Activated CD8-positive, alpha-beta T cell treated with anti-CD3 and anti-CD28 coated beads, Interleukin-2, amount 10 ng/mL, durations not matched to agents 7 days and 5 days (primary cell): ENCODE data around the gene GAB2. TPM values are rescaled to one million over a fixed set of nuclear protein-coding genes. Genes with fewer than 3 reads are reported as not detected.

Experiments used
- ATAC-seq: fragments of 150-1000 bp; cut with Tn5 transposase; one replicate; pipeline ENCODE4 v1.10.0; 2021; ENCODE audit warnings: moderate library complexity
- CTCF ChIA-PET: fragments of 350-600 bp; sonication (Branson Sonifier 250); formaldehyde crosslinking; loops from one replicate; lab custom pipeline; 2021; ENCODE audit warnings: antibody characterized with exemption; lab: Charles Lee
- POLR2A ChIA-PET: fragments of 350-600 bp; sonication (Branson Sonifier 250); formaldehyde crosslinking; loops from one replicate; lab custom pipeline; 2021; ENCODE audit warnings: antibody characterized with exemption; lab: Charles Lee
- DNase-seq: peaks from one replicate; pipeline ENCODE4 v3.0.0-alpha.2; 2020
- H3K27ac Mint-ChIP-seq: one replicate; pipeline ENCODE4 v1.8.0; 2021; ENCODE audit warnings: mild to moderate bottlenecking, mixed read lengths
- H3K27me3 Mint-ChIP-seq: one replicate; pipeline ENCODE4 v1.8.0; 2021; ENCODE audit warnings: low read depth, mixed read lengths
- H3K36me3 Mint-ChIP-seq: one replicate; pipeline ENCODE4 v1.8.0; 2021; ENCODE audit warnings: low read depth, mixed read lengths
- H3K4me1 Mint-ChIP-seq: one replicate; pipeline ENCODE4 v1.8.0; 2021; ENCODE audit warnings: low read depth, mixed read lengths
- H3K4me3 Mint-ChIP-seq: one replicate; pipeline ENCODE4 v1.8.0; 2021; ENCODE audit warnings: mild to moderate bottlenecking, mixed read lengths
- H3K9me3 Mint-ChIP-seq: one replicate; pipeline ENCODE4 v1.8.0; 2022; ENCODE audit warnings: mixed read lengths; ENCODE audit not compliant: insufficient read depth
- total RNA-seq, 2 experiments: library from RNA; stranded (reverse); gene quantifications; one replicate each; pipeline ENCODE4 v1.2.3, GENCODE V29; 2021

The GAB2 gene
- total RNA-seq, 2 experiments from 2014 or later: 7.6 to 9.8 TPM

DNA sequence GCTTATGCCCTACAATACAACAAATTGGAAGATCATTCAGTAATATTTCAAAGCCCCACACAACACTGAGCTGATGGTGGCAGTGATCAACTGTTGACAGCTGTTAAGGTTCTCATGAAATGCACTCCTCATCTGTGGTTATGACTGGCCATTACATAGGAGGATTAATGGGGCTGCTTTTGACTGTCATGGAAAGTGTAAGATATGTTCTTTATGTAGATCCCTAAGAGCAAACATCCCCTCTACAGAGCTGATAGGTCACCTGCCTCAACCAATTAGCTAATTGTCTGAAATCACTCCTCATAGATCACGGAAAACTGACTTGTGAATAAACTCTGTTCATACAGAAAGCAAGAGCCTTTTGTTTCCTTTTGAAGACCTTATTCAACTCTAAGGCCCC lies 78.1 kb downstream of the GAB2 start:
- Mint-ChIP-seq H3K27ac (peak overlapping the region; percentile 77), H3K9me3 (peaks cover 17% of the 10 kb centered on the region), H3K27me3 (peaks cover 4% of the 10 kb centered on the region), H3K4me1 (peaks cover 34% of the 10 kb centered on the region), H3K4me3 (no peak overlapping the region), H3K36me3 (peaks cover 35% of the 10 kb centered on the region)
- POLR2A ChIA-PET: interaction anchor here (0.6 to 0.8 kb wide), 2 partner anchors 47 to 200 kb away, joined by 3 to 4 read pairs; partner anchors contain the start of gene ALG8
- CTCF ChIA-PET: interaction anchor here (0.8 to 2.4 kb wide), 6 partner anchors 11 to 225 kb away, joined by 3 to 10 read pairs (median 4); partner anchors contain the start of gene GAB2
- ATAC-seq (peak; percentile 75), DNase-seq (no peak)

DNA sequence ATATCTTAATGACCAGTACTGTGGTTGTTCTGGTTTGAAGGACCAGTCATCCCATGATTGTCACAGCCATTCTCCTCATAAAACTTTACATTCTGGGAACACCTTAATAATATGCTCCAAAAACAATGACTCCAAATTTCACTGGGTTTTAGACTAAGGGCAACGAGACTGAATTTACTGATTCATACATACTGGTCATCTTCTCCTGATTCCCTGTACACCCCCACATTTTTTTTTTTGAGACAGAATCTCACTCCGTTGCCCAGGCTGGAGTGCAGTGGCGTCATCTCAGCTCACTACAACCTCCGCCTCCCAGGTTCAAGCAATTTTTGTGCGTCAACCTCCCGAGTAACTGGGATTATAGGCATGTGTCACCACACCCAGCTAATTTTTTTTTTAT lies 78.9 kb downstream of the GAB2 start:
- ChIA-PET POLR2A (no interaction called here), CTCF (interaction anchor here (1.3 to 2.4 kb wide), 3 partner anchors 11 to 226 kb away, joined by 4 to 10 read pairs (median 4); partner anchors contain the start of gene GAB2)
- peaks cover 31% of the 10 kb centered on the region for H3K4me1 Mint-ChIP-seq
- peaks cover 35% of the 10 kb centered on the region for H3K36me3 Mint-ChIP-seq
- H3K27me3 Mint-ChIP-seq: peaks cover 2% of the 10 kb centered on the region
- H3K9me3 Mint-ChIP-seq: peaks cover 17% of the 10 kb centered on the region
- no peak overlapping the region for H3K4me3 Mint-ChIP-seq
- ATAC-seq: no peak
- DNase-seq: no peak
- no peak overlapping the region for H3K27ac Mint-ChIP-seq

DNA sequence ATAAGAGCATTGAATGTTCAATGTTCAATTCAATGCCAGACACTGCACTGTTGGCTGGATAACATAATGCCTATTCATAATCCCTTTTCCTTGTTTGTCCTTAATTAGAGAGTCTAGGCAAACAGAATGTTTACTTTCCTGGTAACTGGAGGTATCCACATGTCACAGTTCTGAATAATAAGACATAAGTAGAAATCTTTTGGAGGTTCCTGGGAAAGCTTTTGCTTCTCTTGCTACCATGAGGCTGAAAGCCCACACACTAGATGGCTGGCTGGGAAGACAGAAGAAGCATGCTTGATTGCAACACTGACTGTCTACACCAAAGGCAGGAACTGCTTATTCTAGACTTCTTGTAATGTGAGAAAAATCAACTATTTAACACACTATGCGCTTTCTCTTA lies 79.5 kb downstream of the GAB2 start:
- H3K36me3 Mint-ChIP-seq: peaks cover 35% of the 10 kb centered on the region
- H3K4me1 Mint-ChIP-seq: peaks cover 30% of the 10 kb centered on the region
- ATAC-seq (no peak), DNase-seq (no peak)
- peaks cover 17% of the 10 kb centered on the region for H3K9me3 Mint-ChIP-seq
- ChIA-PET POLR2A (no interaction called here), CTCF (no interaction called here)
- peaks cover 2% of the 10 kb centered on the region for H3K27me3 Mint-ChIP-seq
- H3K27ac Mint-ChIP-seq: peak overlapping the region; percentile 39
- H3K4me3 Mint-ChIP-seq: no peak overlapping the region

DNA sequence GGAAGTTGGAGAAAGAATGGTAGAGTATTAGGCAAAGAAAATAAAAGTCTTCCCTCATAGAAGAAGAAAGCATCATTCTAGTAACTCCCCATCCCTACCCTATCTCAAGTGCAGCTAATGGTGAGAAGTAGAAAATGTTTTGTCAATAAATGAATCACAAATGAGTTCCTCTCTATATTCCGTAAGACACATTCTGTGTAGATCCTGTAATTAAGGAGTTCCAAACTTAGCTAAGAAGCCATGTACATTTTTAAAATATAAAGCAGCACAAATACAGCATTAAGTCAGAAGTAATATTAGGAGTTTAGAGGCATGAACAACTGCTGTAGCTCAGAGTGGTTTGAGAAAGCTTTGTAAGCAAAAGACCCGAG lies 80.1 kb downstream of the GAB2 start:
- no peak overlapping the region for H3K4me3 Mint-ChIP-seq
- ChIA-PET CTCF (no interaction called here), POLR2A (no interaction called here)
- ATAC-seq (no peak), DNase-seq (no peak)
- H3K27me3 Mint-ChIP-seq: peaks cover 2% of the 10 kb centered on the region
- no peak overlapping the region for H3K27ac Mint-ChIP-seq
- peaks cover 35% of the 10 kb centered on the region for H3K36me3 Mint-ChIP-seq
- peaks cover 17% of the 10 kb centered on the region for H3K9me3 Mint-ChIP-seq
- H3K4me1 Mint-ChIP-seq: peaks cover 35% of the 10 kb centered on the region

DNA sequence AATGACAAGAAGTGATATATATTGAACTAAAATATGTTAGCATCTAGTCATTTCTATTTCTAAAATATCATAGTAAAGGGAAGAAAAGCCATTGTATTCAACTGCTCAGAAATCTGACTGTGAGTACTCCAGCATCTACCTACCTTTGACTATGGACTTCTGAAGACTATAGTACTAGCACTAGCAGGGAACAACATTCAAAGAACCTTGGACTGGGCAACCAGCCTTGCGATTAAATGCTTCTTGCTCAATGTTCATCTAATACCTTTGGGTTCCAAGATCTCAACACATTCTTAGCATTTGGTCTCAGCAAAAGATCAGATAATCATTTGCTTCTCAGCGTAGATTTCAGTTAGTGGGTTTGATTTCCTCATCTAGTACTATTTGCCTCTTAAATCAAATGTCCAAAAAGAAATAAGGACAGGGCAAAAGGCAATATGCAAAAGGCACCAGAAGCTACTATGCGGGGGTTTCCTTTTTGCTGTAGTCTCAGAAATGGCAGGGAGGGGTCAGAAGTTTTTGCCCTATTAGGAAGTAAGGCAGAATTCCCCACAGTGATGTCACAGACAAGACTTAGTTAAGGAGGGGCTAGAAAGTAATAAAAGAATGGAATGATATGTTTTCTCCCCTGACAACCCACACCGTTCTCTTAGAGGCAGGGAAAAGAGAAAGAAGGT lies 80.6 kb downstream of the GAB2 start:
- ATAC-seq (no peak), DNase-seq (no peak)
- peaks cover 40% of the 10 kb centered on the region for H3K4me1 Mint-ChIP-seq
- H3K27me3 Mint-ChIP-seq: peaks cover 2% of the 10 kb centered on the region
- ChIA-PET POLR2A (no interaction called here), CTCF (no interaction called here)
- peaks cover 33% of the 10 kb centered on the region for H3K36me3 Mint-ChIP-seq
- H3K27ac Mint-ChIP-seq: no peak overlapping the region
- peaks cover 17% of the 10 kb centered on the region for H3K9me3 Mint-ChIP-seq
- H3K4me3 Mint-ChIP-seq: no peak overlapping the region

DNA sequence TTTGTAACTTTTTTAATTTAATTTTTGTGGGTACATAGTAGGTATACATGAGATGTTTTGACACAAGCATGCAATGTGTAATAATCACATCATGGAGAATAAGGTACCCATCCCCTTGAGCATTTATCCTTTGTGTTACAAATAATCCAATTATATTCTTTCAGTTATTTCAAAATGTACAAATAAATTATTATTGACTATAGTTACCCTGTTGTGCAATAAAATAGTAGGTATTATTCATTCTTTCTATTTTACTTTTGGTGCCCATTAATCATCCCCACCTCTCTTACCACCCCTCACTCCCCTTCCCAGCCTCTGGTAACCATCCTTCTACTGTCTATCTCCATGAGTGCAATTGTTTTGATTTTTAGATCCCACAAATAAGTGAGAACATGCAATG lies 83.5 kb downstream of the GAB2 start:
- H3K36me3 Mint-ChIP-seq: peaks cover 22% of the 10 kb centered on the region
- peaks cover 20% of the 10 kb centered on the region for H3K9me3 Mint-ChIP-seq
- CTCF ChIA-PET: no interaction called here
- ATAC-seq (no peak), DNase-seq (no peak)
- no peak overlapping the region for H3K27ac Mint-ChIP-seq
- POLR2A ChIA-PET: no interaction called here
- no peak overlapping the region for H3K4me3 Mint-ChIP-seq
- peaks cover 41% of the 10 kb centered on the region for H3K4me1 Mint-ChIP-seq
- H3K27me3 Mint-ChIP-seq: peaks cover 2% of the 10 kb centered on the region

DNA sequence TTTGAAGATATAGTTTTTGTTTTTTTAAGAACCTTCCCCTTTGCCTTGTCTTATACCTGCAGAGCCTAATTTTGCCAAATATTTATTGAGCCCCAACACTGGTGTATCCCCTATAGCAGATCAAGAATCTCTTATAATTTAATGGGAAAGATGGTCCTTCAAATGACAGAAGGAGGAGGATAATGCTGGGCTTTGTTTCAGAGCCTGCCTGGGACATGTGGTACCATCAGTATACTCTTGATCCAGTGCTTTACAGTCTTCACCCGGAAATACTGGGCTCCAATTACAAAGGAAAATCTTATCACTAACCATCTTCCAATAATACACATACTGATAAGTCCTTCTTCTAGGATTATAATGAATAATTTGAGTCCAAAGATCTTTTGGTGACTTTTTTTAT lies 84.7 kb downstream of the GAB2 start:
- H3K4me3 Mint-ChIP-seq: no peak overlapping the region
- peak overlapping the region; percentile 9 for H3K27ac Mint-ChIP-seq
- H3K9me3 Mint-ChIP-seq: peaks cover 24% of the 10 kb centered on the region
- H3K27me3 Mint-ChIP-seq: peaks cover 2% of the 10 kb centered on the region
- H3K36me3 Mint-ChIP-seq: peaks cover 24% of the 10 kb centered on the region
- ChIA-PET CTCF (interaction anchor here (1.1 to 1.3 kb wide), 2 partner anchors 14 to 231 kb away, joined by 3 to 5 read pairs; no protein-coding TSS in a partner anchor), POLR2A (interaction anchor here (0.6 kb wide), 1 partner anchor 8 kb away, joined by 3 read pairs; no protein-coding TSS in a partner anchor)
- ATAC-seq (no peak), DNase-seq (no peak)
- H3K4me1 Mint-ChIP-seq: peaks cover 36% of the 10 kb centered on the region

DNA sequence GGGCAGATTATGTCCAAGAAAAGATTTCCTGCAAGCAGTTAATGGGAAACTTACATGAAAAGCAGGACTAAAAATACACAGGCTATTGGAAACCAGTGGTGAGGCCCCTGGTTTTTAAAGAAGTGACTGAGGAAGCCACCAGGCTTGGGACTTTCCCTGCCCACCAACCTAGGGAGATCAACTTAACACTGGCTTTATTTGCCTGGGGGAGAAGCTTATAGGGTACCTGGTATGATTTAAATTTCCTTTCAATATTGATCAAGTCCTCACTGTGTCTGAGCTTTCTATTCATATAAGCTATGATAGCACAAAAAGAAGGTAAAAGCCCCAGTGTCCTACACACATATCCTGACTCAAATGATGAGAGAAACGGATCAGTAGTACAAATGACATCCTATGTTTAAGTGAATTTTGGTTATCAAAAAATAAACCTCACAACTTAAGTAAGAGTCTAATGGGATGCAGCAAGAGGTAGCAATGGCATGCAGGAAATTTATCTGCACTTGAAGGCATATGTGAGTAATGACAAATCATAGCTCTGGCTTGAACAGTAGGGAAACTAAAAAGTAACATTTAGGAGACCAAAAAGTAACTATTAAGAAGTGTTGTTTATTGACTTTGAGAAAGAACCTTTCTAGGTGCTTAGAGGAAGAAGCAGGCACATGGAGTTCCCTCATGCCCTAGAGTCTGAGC lies 85.3 kb downstream of the GAB2 start:
- Mint-ChIP-seq H3K27ac (peak overlapping the region; percentile 9), H3K9me3 (peaks cover 24% of the 10 kb centered on the region), H3K27me3 (peaks cover 1% of the 10 kb centered on the region), H3K36me3 (peaks cover 27% of the 10 kb centered on the region), H3K4me3 (no peak overlapping the region), H3K4me1 (peaks cover 36% of the 10 kb centered on the region)
- DNase-seq (no peak), ATAC-seq (peak; percentile 68)
- ChIA-PET POLR2A (interaction anchor here (0.6 kb wide), 1 partner anchor 8 kb away, joined by 3 read pairs; no protein-coding TSS in a partner anchor), CTCF (interaction anchor here (1.1 to 1.3 kb wide), 2 partner anchors 14 to 232 kb away, joined by 3 to 5 read pairs; no protein-coding TSS in a partner anchor)

DNA sequence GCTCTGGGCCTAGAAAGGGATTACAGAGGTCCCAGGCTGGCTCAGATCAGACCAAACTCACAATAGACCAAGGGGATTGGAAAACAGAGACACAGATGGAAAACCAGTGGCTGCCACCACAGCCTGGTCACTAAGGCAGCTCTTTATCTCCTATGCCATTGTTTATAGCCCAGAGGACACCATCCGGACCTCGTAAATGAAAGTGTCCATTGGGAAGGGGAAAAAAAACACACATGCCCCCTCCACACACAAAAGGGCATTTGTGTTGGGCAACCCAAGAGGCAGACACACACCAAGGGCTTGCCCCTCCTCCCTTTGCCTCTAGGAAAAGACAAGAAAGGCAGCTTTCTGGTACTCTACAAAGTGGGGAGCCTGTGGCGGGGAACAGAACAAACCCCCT lies 85.9 kb downstream of the GAB2 start:
- no peaks in the 10 kb centered on the region for H3K27me3 Mint-ChIP-seq
- ATAC-seq: peak; percentile 23
- DNase-seq: no peak
- no peak overlapping the region for H3K4me3 Mint-ChIP-seq
- H3K9me3 Mint-ChIP-seq: peaks cover 24% of the 10 kb centered on the region
- H3K36me3 Mint-ChIP-seq: peaks cover 32% of the 10 kb centered on the region
- peaks cover 39% of the 10 kb centered on the region for H3K4me1 Mint-ChIP-seq
- ChIA-PET CTCF (interaction anchor here (1.3 kb wide), 1 partner anchor 233 kb away, joined by 5 read pairs; no protein-coding TSS in a partner anchor), POLR2A (no interaction called here)
- H3K27ac Mint-ChIP-seq: peak overlapping the region; percentile 37

DNA sequence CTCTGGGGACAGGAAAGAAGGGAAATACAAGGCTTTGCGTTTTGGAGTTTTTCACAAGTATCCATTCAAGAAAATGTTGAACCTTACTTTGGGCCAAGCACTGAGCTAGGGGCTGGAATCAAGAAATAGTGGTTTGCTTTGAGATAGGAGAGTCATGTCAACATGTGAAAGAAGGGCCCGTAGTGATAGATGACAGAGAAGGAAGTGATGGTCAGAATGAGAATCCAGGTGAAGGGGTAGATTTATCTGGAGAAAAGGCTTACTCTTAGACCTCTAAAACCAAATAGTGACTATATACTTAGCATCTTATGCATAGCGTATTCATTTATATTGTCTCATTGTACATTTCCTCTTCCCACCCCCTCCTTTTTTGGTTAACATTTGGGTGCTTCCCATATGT lies 87.3 kb downstream of the GAB2 start:
- peaks cover 53% of the 10 kb centered on the region for H3K4me1 Mint-ChIP-seq

DNA sequence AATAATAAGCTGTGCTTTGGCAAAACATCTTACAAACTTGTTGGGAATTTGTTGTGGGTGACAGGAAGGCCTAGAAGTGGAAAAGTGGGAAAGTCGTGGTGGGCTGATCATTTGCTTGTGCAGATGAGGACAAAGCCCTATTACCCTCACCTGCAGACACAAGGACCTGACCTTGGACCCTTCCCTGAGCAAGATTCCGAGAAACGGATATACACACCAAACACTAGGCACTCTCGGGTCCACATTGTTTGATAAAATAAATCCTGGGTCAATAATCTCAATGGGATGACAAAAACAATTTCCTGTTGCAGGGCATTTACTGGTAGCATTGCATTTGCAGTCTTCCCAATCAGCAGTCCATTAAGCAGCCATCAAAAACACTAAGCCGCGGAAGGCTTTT lies 89.7 kb downstream of the GAB2 start:
- H3K36me3 Mint-ChIP-seq: peaks cover 35% of the 10 kb centered on the region
- H3K27ac Mint-ChIP-seq: no peak overlapping the region
- no peaks in the 10 kb centered on the region for H3K27me3 Mint-ChIP-seq
- no peak overlapping the region for H3K4me3 Mint-ChIP-seq
- no peak for ATAC-seq
- ChIA-PET POLR2A (no interaction called here), CTCF (no interaction called here)
- DNase-seq: no peak
- peaks cover 12% of the 10 kb centered on the region for H3K9me3 Mint-ChIP-seq
- H3K4me1 Mint-ChIP-seq: peaks cover 68% of the 10 kb centered on the region

More for the DNA sequence above, 87.3 kb downstream of the GAB2 start:
- ATAC-seq (no peak), DNase-seq (no peak)
- Mint-ChIP-seq H3K4me3 (no peak overlapping the region), H3K9me3 (peaks cover 18% of the 10 kb centered on the region), H3K27me3 (no peaks in the 10 kb centered on the region), H3K36me3 (peaks cover 29% of the 10 kb centered on the region), H3K27ac (no peak overlapping the region)
- ChIA-PET POLR2A (interaction anchor here (0.7 kb wide), 1 partner anchor 111 kb away, joined by 3 read pairs; no protein-coding TSS in a partner anchor), CTCF (no interaction called here)
